IMR-90 (cell line): ENCODE results near the gene KBTBD6. TPM values are rescaled to one million over a fixed set of nuclear protein-coding genes. Genes with fewer than 3 reads are reported as not detected.
A peak's percentile ranks its signal among the peaks of the same experiment; 100 is the strongest.

Source experiments
- ATAC-seq: fragments of 200-7000 bp; cut with Tn5 transposase; 2 replicates; pipeline ENCODE4 v1.9.1; 2020; ENCODE audit warnings: low read depth, mild to moderate bottlenecking, moderate library complexity
- BruUV-seq: library from RNA; stranded (reverse); fragments of 400-500 nt; replicated peaks from 2 replicates; lab custom pipeline; 2021; lab: Mats Ljungman, UMichigan
- CTCF ChIA-PET: fragments of 300-600 bp; formaldehyde crosslinking; extraction: SDS; loops from one replicate; lab custom pipeline; 2021; ENCODE audit warnings: antibody characterized with exemption; lab: Yijun Ruan, JAX
- POLR2A ChIA-PET: fragments of 300-600 bp; sonication (Branson Sonifier 250); formaldehyde crosslinking; loops from one replicate; lab custom pipeline; 2022; ENCODE audit warnings: antibody characterized with exemption; ENCODE audit not compliant: unreplicated experiment; lab: Charles Lee
- DNase-seq: peaks from one replicate; pipeline ENCODE4 v3.0.0; 2013
- H2AFZ ChIP-seq: replicated peaks from 2 replicates; pipeline ENCODE3; 2013; ENCODE audit warnings: low read length, mild to moderate bottlenecking; ENCODE audit not compliant: poor library complexity
- H2AK5ac ChIP-seq: 2 replicates; pipeline ENCODE4 v1.6.1; 2013; ENCODE audit warnings: low read depth, low read length, inconsistent platforms
- H2AK9ac ChIP-seq: replicated peaks from 2 replicates; pipeline ENCODE3; 2013; ENCODE audit warnings: mild to moderate bottlenecking, low read depth, low read length, moderate library complexity; ENCODE audit not compliant: poor library complexity
- H2BK120ac ChIP-seq: 2 replicates; pipeline ENCODE4 v1.6.1; 2013; ENCODE audit warnings: low read depth, low read length, inconsistent platforms
- H2BK15ac ChIP-seq: 3 replicates; pipeline ENCODE4 v1.6.1; 2013; ENCODE audit warnings: low read depth, low read length, inconsistent platforms
- H2BK20ac ChIP-seq: 2 replicates; pipeline ENCODE4 v1.6.1; 2013; ENCODE audit warnings: low read depth, mild to moderate bottlenecking, inconsistent platforms, low read length, moderate library complexity
- H2BK5ac ChIP-seq: 2 replicates; pipeline ENCODE4 v1.6.1; 2013; ENCODE audit warnings: mild to moderate bottlenecking, low read depth, low read length, inconsistent platforms; ENCODE audit not compliant: poor library complexity, severe bottlenecking
- H3K14ac ChIP-seq: replicated peaks from 2 replicates; pipeline ENCODE4 v1.6.1; 2013; ENCODE audit warnings: low read depth, low read length, inconsistent platforms
- H3K18ac ChIP-seq: 2 replicates; pipeline ENCODE4 v1.6.1; 2013; ENCODE audit warnings: low read depth, low read length, control low read depth
- H3K23ac ChIP-seq: 2 replicates; pipeline ENCODE4 v1.6.1; 2013; ENCODE audit warnings: low read depth, low read length, inconsistent platforms
- H3K27ac ChIP-seq: 2 replicates; pipeline ENCODE4 v1.5.1; 2013; ENCODE audit warnings: mild to moderate bottlenecking, control low read depth, low read length; ENCODE audit not compliant: insufficient read depth
- H3K27me3 ChIP-seq: 2 replicates; pipeline ENCODE4 v1.6.1; 2013; ENCODE audit warnings: low read length; ENCODE audit not compliant: control insufficient read depth, insufficient read depth
- H3K36me3 ChIP-seq: 2 replicates; pipeline ENCODE4 v1.6.1; 2013; ENCODE audit warnings: low read length, mixed read lengths; ENCODE audit not compliant: control insufficient read depth, insufficient read depth
- H3K4ac ChIP-seq: 2 replicates; pipeline ENCODE4 v1.6.1; 2013; ENCODE audit warnings: low read depth, low read length, inconsistent platforms
- H3K4me1 ChIP-seq: 2 replicates; pipeline ENCODE4 v1.6.1; 2013; ENCODE audit warnings: low read length, mixed read lengths; ENCODE audit not compliant: control insufficient read depth, insufficient read depth
- H3K4me2 ChIP-seq: 2 replicates; pipeline ENCODE4 v1.6.1; 2013; ENCODE audit warnings: low read depth, mild to moderate bottlenecking, control low read depth, low read length, moderate library complexity
- H3K4me3 ChIP-seq: 2 replicates; pipeline ENCODE4 v1.5.1; 2013; ENCODE audit warnings: low read depth, mild to moderate bottlenecking, control low read depth, low read length, moderate library complexity; ENCODE audit not compliant: insufficient read depth
- H3K56ac ChIP-seq: 2 replicates; pipeline ENCODE4 v1.6.1; 2013; ENCODE audit warnings: low read length, inconsistent platforms; ENCODE audit not compliant: insufficient read depth; ENCODE audit errors: extremely low read depth
- H3K79me1 ChIP-seq, 2 experiments: 2 replicates each; pipeline ENCODE4 v1.6.1; 2013; ENCODE audit warnings: low read length in 2 of 2, inconsistent platforms in 1 of 2, low read depth in 1 of 2
- H3K9ac ChIP-seq: 2 replicates; pipeline ENCODE4 v1.6.1; 2013; ENCODE audit warnings: low read depth, low read length, control low read depth
- H3K9me1 ChIP-seq: 2 replicates; pipeline ENCODE4 v1.6.1; 2013; ENCODE audit warnings: low read length, inconsistent platforms; ENCODE audit not compliant: insufficient read depth
- H3K9me3 ChIP-seq: 2 replicates; pipeline ENCODE4 v1.6.1; 2013; ENCODE audit warnings: low read length; ENCODE audit not compliant: control insufficient read depth, insufficient read depth
- H4K20me1 ChIP-seq: 2 replicates; pipeline ENCODE4 v1.6.1; 2013; ENCODE audit warnings: low read length, inconsistent platforms; ENCODE audit not compliant: insufficient read depth
- H4K5ac ChIP-seq: 2 replicates; pipeline ENCODE4 v1.6.1; 2013; ENCODE audit warnings: mild to moderate bottlenecking, low read depth, low read length, control low read depth
- H4K8ac ChIP-seq, 2 experiments: 2 replicates each; pipeline ENCODE4 v1.6.1; 2013; ENCODE audit warnings: low read depth in 2 of 2, low read length in 2 of 2, control low read depth in 1 of 2, inconsistent platforms in 1 of 2
- H4K91ac ChIP-seq: 2 replicates; pipeline ENCODE4 v1.6.1; 2013; ENCODE audit warnings: low read depth, low read length, inconsistent platforms; ENCODE audit not compliant: insufficient read depth
- CEBPB ChIP-seq: IDR thresholded peaks from 2 replicates; pipeline ENCODE4 v1.6.1; 2012; ENCODE audit warnings: low read depth, low read length, improper control_type of control experiment
- NFE2L2 ChIP-seq: fragments of 150-350 bp; IDR thresholded peaks from 2 replicates; pipeline ENCODE4 v1.6.1; 2016; ENCODE audit warnings: low read depth, mild to moderate bottlenecking, low read length
- WGBS, 2 experiments: methylation state at CpG; one replicate each; pipeline versions ENCODE4 v1.1.5 to v1.1.7; 2013; ENCODE audit warnings: missing lambda C conversion rate in 2 of 2; ENCODE audit not compliant: insufficient read length in 1 of 2; ENCODE audit errors: extremely low coverage in 2 of 2; 5-methylcytosine and 5-hydroxymethylcytosine counted together
- dilution Hi-C: fragments of 300-500 bp; cut with HindIII; formaldehyde crosslinking; loops from one replicate; pipeline ENCODE4 v1.14.3; 2018; ENCODE audit warnings: low sequenced_read_pairs; ENCODE audit not compliant: unreplicated experiment
- in situ Hi-C: fragments of 300-500 bp; cut with MboI; formaldehyde crosslinking; loops from 3 replicates; pipeline ENCODE4 v1.14.3; 2019; ENCODE audit warnings: low sequenced_read_pairs, inconsistent platforms, mixed read lengths
- intact Hi-C: fragments of 100-400 bp; cut with micrococcal nuclease; formaldehyde crosslinking; loops from 2 replicates; pipeline ENCODE4 v1.10.0; 2022
- polyA plus RNA-seq, 3 experiments: library from polyadenylated mRNA; depleted of rRNA; stranded (reverse); fragments of >200 nt; gene quantifications; 2 replicates each; pipeline ENCODE4 v1.2.3, GENCODE V29; 2012; ENCODE audit warnings: low replicate concordance in 1 of 3
- total RNA-seq: library from RNA; depleted of rRNA; stranded (reverse); fragments of >200 nt; gene quantifications from 2 replicates; pipeline ENCODE4 v1.2.3, GENCODE V29; 2012
- TF ChIP-seq, protein P1 (sequence below): fragments of 150-350 bp; IDR thresholded peaks from 2 replicates; pipeline ENCODE4 v1.6.1; 2017; ENCODE audit warnings: mild to moderate bottlenecking, antibody characterized with exemption, low read length, low read depth

Gene KBTBD6
- total and polyA plus RNA-seq, 2 of the 4 experiments (the other 2 are of a cell fraction): 3.6 to 14.7 TPM

DNA sequence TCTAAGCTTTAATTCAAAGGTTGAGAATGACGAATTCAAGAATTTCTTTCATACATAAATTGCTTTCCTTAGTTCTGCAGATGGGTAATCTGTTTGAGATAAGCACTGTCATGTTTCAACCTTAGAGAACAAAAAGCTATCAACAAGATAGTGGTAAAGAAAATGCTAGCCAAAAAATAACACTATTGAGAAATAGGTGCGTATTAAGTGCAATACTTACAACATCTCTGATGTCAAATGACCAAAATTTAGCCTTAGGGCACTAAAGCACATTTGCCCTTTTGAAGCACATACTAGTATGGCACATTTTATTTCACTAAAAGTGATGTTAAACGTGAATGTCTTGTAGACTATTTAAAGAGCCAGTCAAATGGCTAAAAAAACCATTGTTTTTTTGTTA, 4.9 kb downstream of the KBTBD6 start:
- Histone ChIP-seq H3K9me1 (no peaks in the 10 kb centered on the region), H2BK15ac (no peak overlapping the region), H3K23ac (no peak overlapping the region), H2AK9ac (no peak overlapping the region), H2BK120ac (no peak overlapping the region), H2AK5ac (no peak overlapping the region), H3K27me3 (no peaks in the 10 kb centered on the region), H3K4me3 (no peak overlapping the region), H4K91ac (no peak overlapping the region), H3K56ac (no peak overlapping the region), H2BK5ac (no peak overlapping the region), H3K27ac (no peak overlapping the region), H3K18ac (no peak overlapping the region), H3K4me1 (peaks cover 7% of the 10 kb centered on the region), H3K36me3 (0 out of 2 replicates have a peak, but pooled peaks cover 7% of the 10 kb centered on the region), H2BK20ac (no peak overlapping the region), H3K14ac (no peak overlapping the region), H3K4ac (no peak overlapping the region), H2AFZ (no peak overlapping the region), H3K79me1 (peaks cover 25 to 30% of the 10 kb centered on the region in 2 experiments), H3K9ac (no peak overlapping the region), H4K8ac (no peak overlapping the region), H4K20me1 (no peaks in the 10 kb centered on the region), H4K5ac (no peak overlapping the region), H3K9me3 (no peaks in the 10 kb centered on the region), H3K4me2 (no peak overlapping the region)
- TF ChIP-seq CEBPB (0 out of 2 replicates have a peak, but pooled peaks have one; percentile 24), NFE2L2 (no peak)
- TF ChIP-seq, protein P1, sequence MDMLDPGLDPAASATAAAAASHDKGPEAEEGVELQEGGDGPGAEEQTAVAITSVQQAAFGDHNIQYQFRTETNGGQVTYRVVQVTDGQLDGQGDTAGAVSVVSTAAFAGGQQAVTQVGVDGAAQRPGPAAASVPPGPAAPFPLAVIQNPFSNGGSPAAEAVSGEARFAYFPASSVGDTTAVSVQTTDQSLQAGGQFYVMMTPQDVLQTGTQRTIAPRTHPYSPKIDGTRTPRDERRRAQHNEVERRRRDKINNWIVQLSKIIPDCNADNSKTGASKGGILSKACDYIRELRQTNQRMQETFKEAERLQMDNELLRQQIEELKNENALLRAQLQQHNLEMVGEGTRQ: no peak
- CTCF ChIA-PET: no interaction called here
- ATAC-seq (no peak), DNase-seq (no peak)
- no TSS peak for BruUV-seq
- POLR2A ChIA-PET: no interaction called here
- intact Hi-C loops (loop anchor here (5.0 kb wide), 1 partner anchor 40 kb away; no protein-coding TSS in a partner anchor), in situ Hi-C loops (no loop called here), dilution Hi-C loops (no loop called here)
- WGBS, 2 experiments: no CpG with 5 or more reads among the region's 3 CpGs
